ENCODE measurements around the gene JAK1.

Gene JAK1

DNA sequence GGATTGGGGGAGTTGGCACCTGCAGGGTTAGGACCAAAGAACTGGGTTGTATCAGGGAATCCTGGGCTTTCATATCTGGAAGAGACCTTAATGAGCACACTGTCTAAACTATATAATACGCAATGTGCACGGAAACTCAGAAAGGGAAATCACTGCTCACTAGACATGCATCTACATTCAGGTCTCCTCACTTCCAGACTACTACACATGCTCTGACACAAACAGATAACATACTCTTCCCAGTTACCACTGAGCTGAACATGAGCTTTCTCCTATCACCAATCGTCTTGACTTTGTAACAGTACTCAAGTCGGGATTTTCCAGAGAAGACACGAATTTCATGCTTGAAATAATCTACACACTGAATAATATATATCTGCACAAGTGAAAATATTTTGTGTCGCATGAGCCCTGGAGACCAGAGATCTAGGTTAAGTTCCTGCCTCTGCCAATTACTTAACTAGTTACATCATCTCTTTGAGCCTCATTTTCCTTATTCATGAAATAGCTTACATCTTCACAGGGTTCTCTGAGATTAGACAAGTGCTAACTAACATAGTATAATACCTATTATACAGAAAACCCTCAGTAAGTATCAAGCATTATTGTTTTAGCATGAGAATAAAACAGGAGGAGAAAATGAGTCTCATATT lies 101.1 kb downstream of the JAK1 start:
- Histone ChIP-seq H3K4me1 (ENCODE audit: control insufficient read depth, insufficient read depth, low read length) (no peaks in the 10 kb centered on the region), H3K27ac (ENCODE audit: extremely low read depth, low read depth, low read length) (no peak overlapping the region), H3K9me3 (ENCODE audit: control insufficient read depth, insufficient read depth, low read depth, low read length) (no peaks in the 10 kb centered on the region), H3K4me3 (ENCODE audit: low read depth, low read length) (no peak overlapping the region), H3K36me3 (ENCODE audit: control insufficient read depth in 2 of 2, insufficient read depth in 1 of 2, low read length in 2 of 2) (peaks cover 0 to 42% of the 10 kb centered on the region in 2 experiments; a peak in 1 of 3 replicates)
- ChIA-PET CTCF (interaction anchor here (0.5 kb wide), 1 partner anchor 1704 kb away, joined by 3 read pairs; no protein-coding TSS in a partner anchor), POLR2A (no interaction called here)
- no peak for TF ChIP-seq ZNF184 (tag by site-specific recombination; IDR thresholded peaks at IDR 0.05)
- TF ChIP-seq, protein P1, sequence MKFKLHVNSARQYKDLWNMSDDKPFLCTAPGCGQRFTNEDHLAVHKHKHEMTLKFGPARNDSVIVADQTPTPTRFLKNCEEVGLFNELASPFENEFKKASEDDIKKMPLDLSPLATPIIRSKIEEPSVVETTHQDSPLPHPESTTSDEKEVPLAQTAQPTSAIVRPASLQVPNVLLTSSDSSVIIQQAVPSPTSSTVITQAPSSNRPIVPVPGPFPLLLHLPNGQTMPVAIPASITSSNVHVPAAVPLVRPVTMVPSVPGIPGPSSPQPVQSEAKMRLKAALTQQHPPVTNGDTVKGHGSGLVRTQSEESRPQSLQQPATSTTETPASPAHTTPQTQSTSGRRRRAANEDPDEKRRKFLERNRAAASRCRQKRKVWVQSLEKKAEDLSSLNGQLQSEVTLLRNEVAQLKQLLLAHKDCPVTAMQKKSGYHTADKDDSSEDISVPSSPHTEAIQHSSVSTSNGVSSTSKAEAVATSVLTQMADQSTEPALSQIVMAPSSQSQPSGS (tag by site-specific recombination; IDR thresholded peaks at IDR 0.05; ENCODE audit: low read depth) = peak; percentile 22; the same call in 1 of the 2 replicates

DNA sequence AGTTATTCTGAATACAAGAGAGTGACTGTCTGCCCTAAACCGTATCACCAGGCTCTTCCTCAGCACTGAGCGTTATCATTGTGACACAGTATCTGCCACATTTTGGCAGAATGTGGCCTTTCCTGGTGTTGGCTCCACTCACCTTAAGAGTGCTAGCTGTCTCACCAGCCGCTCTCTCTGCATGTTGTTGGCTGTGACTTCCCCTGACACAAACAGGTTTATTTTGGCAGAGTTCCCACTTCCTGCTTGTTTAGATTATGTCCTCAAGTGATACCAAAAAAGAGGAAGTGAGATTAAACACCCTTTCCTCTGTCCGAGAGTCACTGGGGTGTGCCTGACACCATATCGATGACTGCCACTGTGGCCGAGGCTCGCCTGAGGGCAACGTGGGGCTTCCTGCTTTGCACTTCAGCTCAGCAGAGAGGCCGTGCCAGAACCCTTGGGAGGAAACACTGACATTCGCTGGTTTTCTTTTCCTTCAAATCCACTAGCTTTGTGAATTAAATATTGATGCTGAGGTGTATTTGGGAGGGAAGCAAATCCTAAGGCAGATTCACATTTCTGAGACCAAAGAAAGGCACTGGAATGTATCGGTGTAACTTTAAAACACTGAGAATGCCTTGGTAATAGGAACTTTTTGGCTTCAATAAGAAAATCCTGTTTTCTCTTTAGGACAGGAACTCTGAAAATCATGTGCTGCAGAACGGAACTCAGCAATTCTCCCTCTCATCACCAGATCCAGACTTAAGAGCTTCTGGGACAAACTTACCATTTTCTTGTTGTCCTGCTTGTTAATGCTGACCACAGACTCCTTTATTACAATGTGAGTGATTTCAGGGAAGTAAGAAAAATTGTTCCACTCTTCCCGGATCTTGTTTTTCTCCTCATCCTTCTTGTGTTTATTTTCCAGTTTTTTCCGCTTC lies 102.1 kb downstream of the JAK1 start:
- Histone ChIP-seq H3K36me3 (ENCODE audit: control insufficient read depth in 2 of 2, insufficient read depth in 1 of 2, low read length in 2 of 2) (peaks cover 4 to 42% of the 10 kb centered on the region in 2 experiments; a peak in 1 of 3 replicates), H3K4me3 (ENCODE audit: low read depth, low read length) (no peak overlapping the region), H3K27ac (ENCODE audit: extremely low read depth, low read depth, low read length) (no peak overlapping the region; the same call in 1 of the 2 replicates), H3K4me1 (ENCODE audit: control insufficient read depth, insufficient read depth, low read length) (no peaks in the 10 kb centered on the region), H3K9me3 (ENCODE audit: control insufficient read depth, insufficient read depth, low read depth, low read length) (no peaks in the 10 kb centered on the region)
- CTCF ChIA-PET = no interaction called here
- POLR2A ChIA-PET = no interaction called here
- TF ChIP-seq, protein P2, sequence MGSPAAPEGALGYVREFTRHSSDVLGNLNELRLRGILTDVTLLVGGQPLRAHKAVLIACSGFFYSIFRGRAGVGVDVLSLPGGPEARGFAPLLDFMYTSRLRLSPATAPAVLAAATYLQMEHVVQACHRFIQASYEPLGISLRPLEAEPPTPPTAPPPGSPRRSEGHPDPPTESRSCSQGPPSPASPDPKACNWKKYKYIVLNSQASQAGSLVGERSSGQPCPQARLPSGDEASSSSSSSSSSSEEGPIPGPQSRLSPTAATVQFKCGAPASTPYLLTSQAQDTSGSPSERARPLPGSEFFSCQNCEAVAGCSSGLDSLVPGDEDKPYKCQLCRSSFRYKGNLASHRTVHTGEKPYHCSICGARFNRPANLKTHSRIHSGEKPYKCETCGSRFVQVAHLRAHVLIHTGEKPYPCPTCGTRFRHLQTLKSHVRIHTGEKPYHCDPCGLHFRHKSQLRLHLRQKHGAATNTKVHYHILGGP (tag by site-specific recombination; IDR thresholded peaks at IDR 0.05) = 0 out of 2 replicates have a peak, but pooled peaks have one; percentile 28
- TF ChIP-seq ZNF366 (tag by site-specific recombination; conservative IDR thresholded peaks at IDR 0.05) = peak; percentile 53
- no peak for TF ChIP-seq ZNF843 (tag by site-specific recombination; IDR thresholded peaks at IDR 0.05)
- peak; percentile 40 for TF ChIP-seq ZIC2 (tag by site-specific recombination; IDR thresholded peaks at IDR 0.05)
- no peak for TF ChIP-seq MZF1 (tag by site-specific recombination; IDR thresholded peaks at IDR 0.05; ENCODE audit: borderline replicate concordance)
- TF ChIP-seq GLI2 (tag by site-specific recombination; IDR thresholded peaks at IDR 0.05; ENCODE audit: borderline replicate concordance, low read depth) = no peak
- TF ChIP-seq ZFP3 (tag by site-specific recombination; IDR thresholded peaks at IDR 0.05; ENCODE audit: low read depth) = no peak
- TF ChIP-seq ZNF561 (tag by site-specific recombination; IDR thresholded peaks at IDR 0.05; ENCODE audit: borderline replicate concordance) = 0 out of 2 replicates have a peak, but pooled peaks have one; percentile 36
- TF ChIP-seq, protein P3, sequence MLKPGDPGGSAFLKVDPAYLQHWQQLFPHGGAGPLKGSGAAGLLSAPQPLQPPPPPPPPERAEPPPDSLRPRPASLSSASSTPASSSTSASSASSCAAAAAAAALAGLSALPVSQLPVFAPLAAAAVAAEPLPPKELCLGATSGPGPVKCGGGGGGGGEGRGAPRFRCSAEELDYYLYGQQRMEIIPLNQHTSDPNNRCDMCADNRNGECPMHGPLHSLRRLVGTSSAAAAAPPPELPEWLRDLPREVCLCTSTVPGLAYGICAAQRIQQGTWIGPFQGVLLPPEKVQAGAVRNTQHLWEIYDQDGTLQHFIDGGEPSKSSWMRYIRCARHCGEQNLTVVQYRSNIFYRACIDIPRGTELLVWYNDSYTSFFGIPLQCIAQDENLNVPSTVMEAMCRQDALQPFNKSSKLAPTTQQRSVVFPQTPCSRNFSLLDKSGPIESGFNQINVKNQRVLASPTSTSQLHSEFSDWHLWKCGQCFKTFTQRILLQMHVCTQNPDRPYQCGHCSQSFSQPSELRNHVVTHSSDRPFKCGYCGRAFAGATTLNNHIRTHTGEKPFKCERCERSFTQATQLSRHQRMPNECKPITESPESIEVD (tag by site-specific recombination; IDR thresholded peaks at IDR 0.05) = peak; percentile 32; the same call in 1 of the 2 replicates
- peak; percentile 43 for TF ChIP-seq SETDB1 (IDR thresholded peaks at IDR 0.05; ENCODE audit: insufficient read length, low read length)
- no peak for TF ChIP-seq ZNF473 (tag by site-specific recombination; IDR thresholded peaks at IDR 0.05)
- TF ChIP-seq, protein P4, sequence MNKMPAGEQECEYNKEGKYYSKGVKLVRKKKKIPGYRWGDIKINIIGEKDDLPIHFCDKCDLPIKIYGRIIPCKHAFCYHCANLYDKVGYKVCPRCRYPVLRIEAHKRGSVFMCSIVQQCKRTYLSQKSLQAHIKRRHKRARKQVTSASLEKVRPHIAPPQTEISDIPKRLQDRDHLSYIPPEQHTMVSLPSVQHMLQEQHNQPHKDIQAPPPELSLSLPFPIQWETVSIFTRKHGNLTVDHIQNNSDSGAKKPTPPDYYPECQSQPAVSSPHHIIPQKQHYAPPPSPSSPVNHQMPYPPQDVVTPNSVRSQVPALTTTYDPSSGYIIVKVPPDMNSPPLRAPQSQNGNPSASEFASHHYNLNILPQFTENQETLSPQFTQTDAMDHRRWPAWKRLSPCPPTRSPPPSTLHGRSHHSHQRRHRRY (tag by site-specific recombination; IDR thresholded peaks at IDR 0.05) = no peak
- TF ChIP-seq, protein P5, sequence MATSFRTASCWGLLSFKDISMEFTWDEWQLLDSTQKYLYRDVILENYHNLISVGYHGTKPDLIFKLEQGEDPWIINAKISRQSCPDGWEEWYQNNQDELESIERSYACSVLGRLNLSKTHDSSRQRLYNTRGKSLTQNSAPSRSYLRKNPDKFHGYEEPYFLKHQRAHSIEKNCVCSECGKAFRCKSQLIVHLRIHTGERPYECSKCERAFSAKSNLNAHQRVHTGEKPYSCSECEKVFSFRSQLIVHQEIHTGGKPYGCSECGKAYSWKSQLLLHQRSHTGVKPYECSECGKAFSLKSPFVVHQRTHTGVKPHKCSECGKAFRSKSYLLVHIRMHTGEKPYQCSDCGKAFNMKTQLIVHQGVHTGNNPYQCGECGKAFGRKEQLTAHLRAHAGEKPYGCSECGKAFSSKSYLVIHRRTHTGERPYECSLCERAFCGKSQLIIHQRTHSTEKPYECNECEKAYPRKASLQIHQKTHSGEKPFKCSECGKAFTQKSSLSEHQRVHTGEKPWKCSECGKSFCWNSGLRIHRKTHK (tag by site-specific recombination; IDR thresholded peaks at IDR 0.05) = no peak
- TF ChIP-seq KLF10 (tag by site-specific recombination; IDR thresholded peaks at IDR 0.05) = no peak
- TF ChIP-seq, protein P6, sequence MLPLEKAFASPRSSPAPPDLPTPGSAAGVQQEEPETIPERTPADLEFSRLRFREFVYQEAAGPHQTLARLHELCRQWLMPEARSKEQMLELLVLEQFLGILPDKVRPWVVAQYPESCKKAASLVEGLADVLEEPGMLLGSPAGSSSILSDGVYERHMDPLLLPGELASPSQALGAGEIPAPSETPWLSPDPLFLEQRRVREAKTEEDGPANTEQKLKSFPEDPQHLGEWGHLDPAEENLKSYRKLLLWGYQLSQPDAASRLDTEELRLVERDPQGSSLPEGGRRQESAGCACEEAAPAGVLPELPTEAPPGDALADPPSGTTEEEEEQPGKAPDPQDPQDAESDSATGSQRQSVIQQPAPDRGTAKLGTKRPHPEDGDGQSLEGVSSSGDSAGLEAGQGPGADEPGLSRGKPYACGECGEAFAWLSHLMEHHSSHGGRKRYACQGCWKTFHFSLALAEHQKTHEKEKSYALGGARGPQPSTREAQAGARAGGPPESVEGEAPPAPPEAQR (tag by site-specific recombination; IDR thresholded peaks at IDR 0.05) = no peak
- TF ChIP-seq SALL2 (tag by site-specific recombination; IDR thresholded peaks at IDR 0.05; ENCODE audit: borderline replicate concordance) = no peak
- TF ChIP-seq, protein P7, sequence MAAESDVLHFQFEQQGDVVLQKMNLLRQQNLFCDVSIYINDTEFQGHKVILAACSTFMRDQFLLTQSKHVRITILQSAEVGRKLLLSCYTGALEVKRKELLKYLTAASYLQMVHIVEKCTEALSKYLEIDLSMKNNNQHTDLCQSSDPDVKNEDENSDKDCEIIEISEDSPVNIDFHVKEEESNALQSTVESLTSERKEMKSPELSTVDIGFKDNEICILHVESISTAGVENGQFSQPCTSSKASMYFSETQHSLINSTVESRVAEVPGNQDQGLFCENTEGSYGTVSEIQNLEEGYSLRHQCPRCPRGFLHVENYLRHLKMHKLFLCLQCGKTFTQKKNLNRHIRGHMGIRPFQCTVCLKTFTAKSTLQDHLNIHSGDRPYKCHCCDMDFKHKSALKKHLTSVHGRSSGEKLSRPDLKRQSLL (tag by site-specific recombination; IDR thresholded peaks at IDR 0.05) = no peak
- peak; percentile 99 for TF ChIP-seq ZNF184 (tag by site-specific recombination; IDR thresholded peaks at IDR 0.05)
- no peak for TF ChIP-seq ZNF776 (tag by site-specific recombination; IDR thresholded peaks at IDR 0.05; ENCODE audit: borderline replicate concordance)
- peak; percentile 71; the same call in 1 of the 2 replicates for TF ChIP-seq OSR2 (tag by site-specific recombination; IDR thresholded peaks at IDR 0.05)

Measured in HEK293 (cell line).